GM23338 (cell line): ENCODE measurements around the gene DDX43. TPM values are rescaled to one million over a fixed set of nuclear protein-coding genes. Genes with fewer than 3 reads are reported as not detected.

Experiments used
- ATAC-seq: fragments of 200-7000 bp; cut with Tn5 transposase; 3 replicates; pipeline ENCODE4 v1.9.1; 2020
- DNase-seq: peaks from one replicate; pipeline ENCODE4 v3.0.0-alpha.2; 2015; ENCODE audit warnings: low spot score
- H2AFZ ChIP-seq: fragments of 200-600 bp; sonication (generic); 2 replicates; pipeline ENCODE4 v1.8.0; 2016; ENCODE audit warnings: antibody characterized with exemption, mild to moderate bottlenecking, moderate library complexity
- H3F3A ChIP-seq: fragments of 200-600 bp; sonication (generic); replicated peaks from 2 replicates; pipeline ENCODE4 v1.8.0; 2017; ENCODE audit warnings: antibody characterized with exemption, mixed run types, low read depth
- H3K27ac ChIP-seq: fragments of 200-600 bp; sonication (generic); 2 replicates; pipeline ENCODE4 v1.6.1; 2016; ENCODE audit warnings: low read depth
- H3K27me3 ChIP-seq: fragments of 200-600 bp; sonication (generic); 2 replicates; pipeline ENCODE4 v1.8.0; 2016; ENCODE audit warnings: mild to moderate bottlenecking, mixed run types, moderate library complexity; ENCODE audit not compliant: insufficient read depth
- H3K36me3 ChIP-seq: fragments of 200-600 bp; sonication (generic); 2 replicates; pipeline ENCODE4 v1.8.0; 2016; ENCODE audit warnings: mild to moderate bottlenecking; ENCODE audit not compliant: insufficient read depth
- H3K4me1 ChIP-seq: fragments of 200-600 bp; sonication (generic); 2 replicates; pipeline ENCODE4 v1.8.0; 2016; ENCODE audit warnings: mild to moderate bottlenecking, moderate library complexity; ENCODE audit not compliant: insufficient read depth
- H3K4me2 ChIP-seq: fragments of 200-600 bp; sonication (generic); 2 replicates; pipeline ENCODE4 v1.7.1; 2017; ENCODE audit warnings: mixed run types
- H3K4me3 ChIP-seq: fragments of 200-600 bp; sonication (generic); 2 replicates; pipeline ENCODE4 v1.6.1; 2016; ENCODE audit warnings: mixed run types
- H3K79me2 ChIP-seq: fragments of 200-600 bp; sonication (generic); replicated peaks from 2 replicates; pipeline ENCODE4 v1.8.0; 2017; ENCODE audit warnings: mild to moderate bottlenecking; ENCODE audit not compliant: insufficient read depth
- H3K9me2 ChIP-seq: fragments of 200-600 bp; sonication (generic); 2 replicates; pipeline ENCODE4 v1.8.0; 2017; ENCODE audit not compliant: insufficient read depth
- H4K20me1 ChIP-seq: fragments of 200-600 bp; sonication (generic); replicated peaks from 2 replicates; pipeline ENCODE4 v1.8.0; 2017; ENCODE audit warnings: mild to moderate bottlenecking; ENCODE audit not compliant: insufficient read depth
- H3K27ac Mint-ChIP-seq: 2 replicates; pipeline ENCODE4 v1.8.0; 2020; ENCODE audit warnings: inconsistent platforms, mild to moderate bottlenecking, moderate library complexity, mixed read lengths
- H3K27me3 Mint-ChIP-seq: 3 replicates; pipeline ENCODE4 v1.8.0; 2022; ENCODE audit warnings: low read depth, mild to moderate bottlenecking, moderate library complexity, mixed read lengths, inconsistent platforms; ENCODE audit not compliant: insufficient read depth, poor library complexity
- H3K36me3 Mint-ChIP-seq: 3 replicates; pipeline ENCODE4 v1.8.0; 2021; ENCODE audit warnings: low read depth, mild to moderate bottlenecking, inconsistent platforms, moderate library complexity, mixed read lengths
- H3K4me1 Mint-ChIP-seq: 3 replicates; pipeline ENCODE4 v1.8.0; 2020; ENCODE audit warnings: mild to moderate bottlenecking, inconsistent platforms, mixed read lengths
- H3K4me3 Mint-ChIP-seq: 3 replicates; pipeline ENCODE4 v1.8.0; 2021; ENCODE audit warnings: moderate library complexity, mild to moderate bottlenecking, inconsistent platforms, mixed read lengths
- H3K9me3 Mint-ChIP-seq: 3 replicates; pipeline ENCODE4 v1.8.0; 2020; ENCODE audit warnings: moderate library complexity, mild to moderate bottlenecking, inconsistent platforms, mixed read lengths
- CREB1 ChIP-seq: fragments of 250-450 bp; sonication (Bioruptor Pico); IDR thresholded peaks from 2 replicates; pipeline ENCODE4 v1.5.0; 2020; ENCODE audit warnings: low read depth, mild to moderate bottlenecking, moderate library complexity
- CTCF ChIP-seq, 2 experiments: fragments of 200-600 bp in 1 of 2; sonication (generic) in 1 of 2; conservative IDR thresholded peaks; 2 replicates each; pipeline versions ENCODE4 v1.5.1 to v1.6.1; 2016 to 2017; ENCODE audit warnings: antibody characterized with exemption in 2 of 2, low read depth in 2 of 2, mild to moderate bottlenecking in 2 of 2, moderate library complexity in 1 of 2
- ETS1 ChIP-seq: IDR thresholded peaks from 2 replicates; pipeline ENCODE4 v1.6.1; 2016; ENCODE audit warnings: antibody characterized with exemption
- EZH2 ChIP-seq: fragments of 200-600 bp; sonication (generic); IDR thresholded peaks from one replicate; pipeline ENCODE4 v1.8.0; 2017; ENCODE audit warnings: antibody characterized with exemption, mild to moderate bottlenecking, low read depth; ENCODE audit not compliant: unreplicated experiment
- EZH2phosphoT487 ChIP-seq: fragments of 200-600 bp; sonication (generic); IDR thresholded peaks from one replicate; pipeline ENCODE4 v1.8.1; 2018; ENCODE audit warnings: antibody characterized with exemption; ENCODE audit not compliant: unreplicated experiment
- NANOG ChIP-seq: IDR thresholded peaks from 2 replicates; pipeline ENCODE4 v1.6.1; 2016; ENCODE audit warnings: antibody characterized with exemption, borderline replicate concordance
- POLR2AphosphoS5 ChIP-seq: IDR thresholded peaks from 2 replicates; pipeline ENCODE4 v1.6.1; 2016; ENCODE audit warnings: antibody characterized with exemption, low read depth
- REST ChIP-seq: IDR thresholded peaks from one replicate; pipeline ENCODE4 v1.6.1; 2018; ENCODE audit warnings: antibody characterized with exemption; ENCODE audit not compliant: unreplicated experiment
- STAT1 ChIP-seq: IDR thresholded peaks from one replicate; pipeline ENCODE4 v1.6.1; 2016; ENCODE audit warnings: antibody characterized with exemption; ENCODE audit not compliant: unreplicated experiment
- ZNF114 ChIP-seq: fragments of 250-450 bp; sonication (Bioruptor Pico); IDR thresholded peaks from 2 replicates; pipeline ENCODE4 v1.5.0; 2020; ENCODE audit warnings: mild to moderate bottlenecking, moderate library complexity
- ZNF331 ChIP-seq: fragments of 250-450 bp; sonication (Bioruptor Pico); IDR thresholded peaks from 2 replicates; pipeline ENCODE4 v1.5.0; 2020; ENCODE audit warnings: low read depth, mild to moderate bottlenecking, moderate library complexity
- ZNF462 ChIP-seq: fragments of 250-450 bp; sonication (Bioruptor Pico); IDR thresholded peaks from 2 replicates; pipeline ENCODE4 v1.5.0; 2020; ENCODE audit warnings: mild to moderate bottlenecking, moderate library complexity
- polyA plus RNA-seq: library from polyadenylated mRNA; unstranded; fragments of >200 nt; fragmentation: Nextera tagmentation; extraction: Ambion mirVana; gene quantifications from 2 replicates; pipeline ENCODE4 v1.2.1, GENCODE V29; 2016
- total RNA-seq: library from RNA; depleted of rRNA; stranded (reverse); fragments of >200 nt; shearing (Covaris generic); gene quantifications from 2 replicates; pipeline ENCODE4 v1.2.3, GENCODE V29; 2014

Gene DDX43
- total and polyA plus RNA-seq, 2 experiments from 2014 or later = 0.49 to 0.60 TPM

- Mint-ChIP-seq H3K4me3 (no peak overlapping the region), H3K4me1 (peaks cover 10% of the 10 kb centered on the region; the same call in 2 of the 3 replicates), H3K36me3 (no peaks in the 10 kb centered on the region), H3K27ac (no peak overlapping the region), H3K9me3 (no peaks in the 10 kb centered on the region; the same call in 2 of the 3 replicates), H3K27me3 (peaks cover 2% of the 10 kb centered on the region)
- H2AFZ ChIP-seq = no peak overlapping the region
- no peaks in the 10 kb centered on the region for H4K20me1 ChIP-seq
- no peaks in the 10 kb centered on the region for H3K79me2 ChIP-seq
- no peaks in the 10 kb centered on the region for H3K9me2 ChIP-seq
- TF ChIP-seq REST = no peak
- TF ChIP-seq CTCF (conservative IDR thresholded peaks at IDR 0.05; ENCODE audit: low read depth in 2 of 2) = no peak
- TF ChIP-seq ZNF462 (CRISPR knock-in tag) = no peak
- no peak for TF ChIP-seq CREB1 (CRISPR knock-in tag)
- no peak for TF ChIP-seq EZH2
- no peak for TF ChIP-seq ETS1
- no peak for TF ChIP-seq ZNF331 (CRISPR knock-in tag)
- no peak for TF ChIP-seq NANOG
- TF ChIP-seq STAT1 = no peak
- no peak for TF ChIP-seq POLR2AphosphoS5
- no peak for TF ChIP-seq ZNF114 (CRISPR knock-in tag)
- no peak for TF ChIP-seq EZH2phosphoT487
- DNase-seq (no peak), ATAC-seq (no peak)
- 0 out of 2 replicates have a peak, but pooled peaks cover 9% of the 10 kb centered on the region for H3F3A ChIP-seq
- no peak overlapping the region for H3K4me3 ChIP-seq
- peaks cover 4% of the 10 kb centered on the region; the same call in 1 of the 2 replicates for H3K27me3 ChIP-seq
- H3K36me3 ChIP-seq = no peaks in the 10 kb centered on the region
- no peak overlapping the region for H3K27ac ChIP-seq
- no peak overlapping the region for H3K4me2 ChIP-seq
- H3K4me1 ChIP-seq = peaks cover 8% of the 10 kb centered on the region
Observed at GRCh38 chr6:73391675-73392074, 3.0 kb upstream of the DDX43 start.
